ENCODE data around the gene CABP5.

The CABP5 gene

DNA sequence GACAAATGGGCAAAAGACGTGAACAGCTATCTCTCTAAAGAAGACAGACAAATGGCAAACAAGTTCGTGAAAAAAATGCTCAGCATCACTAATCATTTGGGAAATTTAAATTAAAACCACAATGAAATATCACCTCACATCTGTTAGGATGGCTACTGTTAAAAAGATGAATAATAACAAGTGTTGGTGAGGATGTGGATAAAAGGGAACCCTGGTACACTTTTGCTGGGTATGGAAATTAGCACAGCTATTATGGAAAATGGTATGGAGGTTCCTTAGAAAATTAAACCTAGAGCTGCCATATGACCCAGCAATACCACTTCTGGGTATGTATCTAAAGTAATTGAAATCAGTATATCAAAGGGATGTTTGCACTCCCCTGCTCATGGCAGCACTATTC, 7.1 kb downstream of the CABP5 start:
- Histone ChIP-seq H3K27ac (no peak overlapping the region), H3K4me1 (no peaks in the 10 kb centered on the region), H3K4me3 (no peak overlapping the region), H3K4me2 (no peak overlapping the region), H3K36me3 (no peaks in the 10 kb centered on the region), H4K20me1 (no peaks in the 10 kb centered on the region), H3K27me3 (no peaks in the 10 kb centered on the region), H3K9me3 (peaks cover 28% of the 10 kb centered on the region), H3K9ac (no peak overlapping the region)
- TF ChIP-seq Cebpa-rat (IDR thresholded peaks at IDR 0.05): no peak

DNA sequence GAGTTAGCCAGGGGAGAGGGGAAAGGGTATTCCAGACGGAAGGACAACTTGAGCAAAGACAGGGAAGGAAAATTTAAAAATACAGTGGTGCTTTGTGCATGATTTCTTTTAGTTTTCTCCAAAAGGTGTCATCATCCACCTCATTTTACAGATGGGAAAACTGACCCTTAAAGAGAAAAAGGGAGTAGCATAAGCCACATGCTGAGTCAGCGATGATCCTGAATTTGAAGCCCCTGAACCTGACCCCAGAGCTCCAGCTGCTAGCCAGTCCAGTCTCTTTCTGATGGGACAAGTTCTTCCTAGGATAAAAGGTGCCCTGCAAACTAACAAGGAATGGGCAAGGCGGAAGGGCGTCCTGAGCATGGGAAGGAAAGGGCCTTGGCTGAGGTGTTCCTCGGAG, 10.3 kb downstream of the CABP5 start:
- H3K36me3 ChIP-seq: no peaks in the 10 kb centered on the region
- TF ChIP-seq Cebpa-rat (IDR thresholded peaks at IDR 0.05): no peak
- H3K4me3 ChIP-seq: no peak overlapping the region
- H3K9ac ChIP-seq: no peak overlapping the region
- peaks cover 28% of the 10 kb centered on the region for H3K9me3 ChIP-seq
- no peaks in the 10 kb centered on the region for H3K27me3 ChIP-seq
- no peaks in the 10 kb centered on the region for H4K20me1 ChIP-seq
- H3K4me2 ChIP-seq: no peak overlapping the region
- no peak overlapping the region for H3K27ac ChIP-seq
- peaks cover 11% of the 10 kb centered on the region for H3K4me1 ChIP-seq

DNA sequence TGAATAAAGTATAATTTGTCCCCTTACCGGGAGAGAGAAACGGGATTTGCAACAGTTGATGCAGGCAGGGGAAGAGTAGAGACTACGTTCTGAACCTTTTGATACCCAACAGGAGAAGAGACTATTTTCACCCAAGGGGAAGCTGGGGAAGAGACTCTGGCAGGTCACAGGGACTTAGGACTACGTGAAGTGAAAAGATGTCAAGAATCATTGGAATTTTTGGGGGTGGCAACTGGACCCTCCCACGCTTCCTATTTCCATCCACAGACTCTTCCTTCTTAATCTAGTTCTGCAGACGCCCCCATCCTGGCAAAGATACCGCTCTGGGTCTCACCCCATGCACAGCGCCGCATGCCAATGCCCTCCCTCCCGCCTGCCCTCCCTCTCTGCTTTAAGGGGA, 13.8 kb downstream of the CABP5 start:
- Histone ChIP-seq H3K4me1 (peaks cover 11% of the 10 kb centered on the region), H3K27me3 (no peaks in the 10 kb centered on the region), H3K4me3 (no peak overlapping the region), H3K9me3 (no peaks in the 10 kb centered on the region), H4K20me1 (no peaks in the 10 kb centered on the region), H3K9ac (no peak overlapping the region), H3K36me3 (no peaks in the 10 kb centered on the region), H3K4me2 (peak overlapping the region; percentile 44), H3K27ac (no peak overlapping the region)
- TF ChIP-seq Cebpa-rat (IDR thresholded peaks at IDR 0.05): no peak

DNA sequence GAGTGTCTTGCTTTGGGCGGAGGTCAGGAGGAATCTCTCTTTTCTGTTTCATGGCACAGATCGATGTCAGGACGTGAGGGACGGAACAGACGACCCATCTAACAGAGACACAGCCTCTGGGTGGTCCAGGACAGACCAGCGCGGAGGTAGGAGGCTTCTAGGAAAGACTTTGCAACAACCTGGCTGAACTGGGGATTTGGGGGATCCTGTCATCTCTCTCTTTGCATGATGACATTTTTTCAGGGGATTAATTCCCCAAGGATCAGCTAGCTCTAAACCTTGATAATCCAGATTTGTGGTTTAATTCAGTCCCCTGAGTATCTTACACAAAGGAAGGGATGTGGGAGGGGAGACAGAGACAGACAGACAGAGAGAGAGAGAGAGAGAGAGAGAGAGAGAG, 14.4 kb downstream of the CABP5 start:
- H3K9me3 ChIP-seq: no peaks in the 10 kb centered on the region
- peak overlapping the region; percentile 44 for H3K4me2 ChIP-seq
- no peak for TF ChIP-seq Cebpa-rat (IDR thresholded peaks at IDR 0.05)
- H3K9ac ChIP-seq: no peak overlapping the region
- peaks cover 11% of the 10 kb centered on the region for H3K4me1 ChIP-seq
- H3K4me3 ChIP-seq: no peak overlapping the region
- H3K27me3 ChIP-seq: no peaks in the 10 kb centered on the region
- H3K36me3 ChIP-seq: no peaks in the 10 kb centered on the region
- H3K27ac ChIP-seq: no peak overlapping the region
- H4K20me1 ChIP-seq: no peaks in the 10 kb centered on the region

DNA sequence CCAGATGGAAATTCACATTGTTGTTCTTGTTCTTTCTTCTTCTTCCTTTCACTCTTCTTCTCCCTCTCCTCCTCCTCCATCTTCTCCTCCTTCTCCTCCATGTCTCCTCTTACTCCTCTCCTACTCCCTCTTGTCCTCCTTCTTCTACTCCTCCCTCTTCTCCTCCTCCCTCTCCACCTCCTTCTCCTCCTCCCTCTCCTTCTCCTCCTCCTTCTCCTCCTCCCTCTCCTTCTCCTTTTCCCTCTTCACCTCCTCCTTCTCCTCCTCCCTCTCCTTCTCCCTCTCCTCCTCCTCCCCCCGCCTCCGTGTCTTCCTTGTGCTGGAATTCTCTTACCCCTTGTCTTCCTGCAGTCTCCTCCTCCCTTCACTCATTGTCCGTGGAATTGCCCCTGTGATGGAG, 18.4 kb downstream of the CABP5 start:
- no peak for TF ChIP-seq Cebpa-rat (IDR thresholded peaks at IDR 0.05)
- no peaks in the 10 kb centered on the region for H4K20me1 ChIP-seq

DNA sequence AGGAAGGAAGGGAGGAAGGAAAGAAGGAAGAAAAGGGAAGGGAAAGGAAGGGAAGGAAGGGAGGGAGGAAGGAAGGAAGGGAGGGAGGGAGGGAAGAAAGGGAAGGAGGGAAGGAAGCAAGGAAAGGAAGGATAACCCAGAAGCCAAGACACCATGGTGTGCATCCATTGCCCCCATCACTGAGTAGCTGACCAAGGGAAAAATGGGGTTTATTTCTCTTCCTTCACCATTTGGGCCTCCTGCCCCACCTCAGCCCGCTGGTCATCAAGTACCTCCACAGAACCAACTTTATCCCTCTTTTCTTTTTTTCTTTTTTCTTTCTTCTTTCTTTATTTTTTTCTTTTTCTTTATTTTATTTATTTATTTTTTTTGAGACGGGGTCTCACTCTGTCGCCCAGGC, 20.4 kb downstream of the CABP5 start:
- H3K4me1 ChIP-seq: peaks cover 4% of the 10 kb centered on the region; the same call in 1 of the 2 replicates
- no peaks in the 10 kb centered on the region for H3K36me3 ChIP-seq
- no peak overlapping the region for H3K4me3 ChIP-seq
- TF ChIP-seq Cebpa-rat (IDR thresholded peaks at IDR 0.05): no peak
- H3K9ac ChIP-seq: no peak overlapping the region
- no peak overlapping the region for H3K27ac ChIP-seq
- H4K20me1 ChIP-seq: no peaks in the 10 kb centered on the region
- H3K4me2 ChIP-seq: no peak overlapping the region
- no peaks in the 10 kb centered on the region for H3K9me3 ChIP-seq
- H3K27me3 ChIP-seq: no peaks in the 10 kb centered on the region

More for the DNA sequence above, 18.4 kb downstream of the CABP5 start:
- H3K4me2 ChIP-seq: no peak overlapping the region
- H3K27me3 ChIP-seq: no peaks in the 10 kb centered on the region
- H3K36me3 ChIP-seq: no peaks in the 10 kb centered on the region
- no peaks in the 10 kb centered on the region for H3K9me3 ChIP-seq
- no peak overlapping the region for H3K4me3 ChIP-seq
- no peak overlapping the region for H3K9ac ChIP-seq
- H3K27ac ChIP-seq: no peak overlapping the region
- peaks cover 15% of the 10 kb centered on the region for H3K4me1 ChIP-seq

DNA sequence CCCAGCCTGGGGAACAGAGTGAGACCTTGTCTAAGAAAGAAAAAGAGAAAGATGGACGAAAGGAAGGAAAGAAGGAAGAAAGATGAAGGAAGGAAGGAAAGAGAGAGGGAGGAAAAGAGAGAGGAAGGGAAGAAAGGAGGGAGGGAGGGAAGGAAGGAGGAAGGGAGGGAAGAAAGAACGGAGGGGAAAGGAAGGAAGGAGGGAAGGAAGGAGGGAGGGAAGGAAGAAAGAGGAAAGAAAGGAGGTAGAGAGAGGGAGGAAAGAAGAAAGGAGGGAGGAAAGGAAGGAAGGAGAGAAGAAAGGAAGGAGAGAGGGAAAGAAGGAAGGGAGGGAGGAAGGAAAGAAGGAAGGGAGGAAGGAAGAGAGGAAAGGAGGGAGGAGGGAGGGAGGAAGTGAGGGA, 20.9 kb downstream of the CABP5 start:
- no peaks in the 10 kb centered on the region for H3K36me3 ChIP-seq
- H3K4me3 ChIP-seq: no peak overlapping the region
- TF ChIP-seq Cebpa-rat (IDR thresholded peaks at IDR 0.05): no peak
- H3K9me3 ChIP-seq: no peaks in the 10 kb centered on the region
- H3K9ac ChIP-seq: no peak overlapping the region
- H4K20me1 ChIP-seq: no peaks in the 10 kb centered on the region
- no peak overlapping the region for H3K27ac ChIP-seq
- no peaks in the 10 kb centered on the region for H3K27me3 ChIP-seq
- H3K4me2 ChIP-seq: no peak overlapping the region
- H3K4me1 ChIP-seq: peaks cover 4% of the 10 kb centered on the region; the same call in 1 of the 2 replicates

DNA sequence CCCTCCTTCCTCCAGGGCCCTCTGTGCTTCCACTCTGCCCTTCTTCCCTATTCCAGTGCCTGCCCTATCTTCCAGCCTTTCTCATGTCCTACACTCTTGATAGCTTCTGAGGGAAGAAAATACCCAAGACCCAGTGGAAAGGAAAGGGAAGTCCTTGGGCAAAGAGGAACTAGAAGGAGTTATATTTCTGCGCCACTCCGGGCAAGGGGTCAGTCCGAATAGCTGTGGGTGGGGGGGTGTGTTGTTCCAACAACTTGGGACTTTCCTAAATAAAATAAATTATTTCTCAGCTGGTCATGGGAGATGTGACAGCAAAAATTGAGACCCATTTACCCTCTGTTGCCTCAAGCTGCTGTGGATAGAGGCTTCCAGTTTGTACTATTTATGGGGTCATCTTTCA, 23.2 kb downstream of the CABP5 start:
- no peak for TF ChIP-seq Cebpa-rat (IDR thresholded peaks at IDR 0.05)
- Histone ChIP-seq H4K20me1 (no peaks in the 10 kb centered on the region), H3K27ac (no peak overlapping the region), H3K27me3 (no peaks in the 10 kb centered on the region), H3K36me3 (no peaks in the 10 kb centered on the region), H3K4me2 (no peak overlapping the region), H3K4me1 (peaks cover 4% of the 10 kb centered on the region; the same call in 1 of the 2 replicates), H3K9ac (no peak overlapping the region), H3K4me3 (no peak overlapping the region), H3K9me3 (no peaks in the 10 kb centered on the region; the same call in 1 of the 2 replicates)

DNA sequence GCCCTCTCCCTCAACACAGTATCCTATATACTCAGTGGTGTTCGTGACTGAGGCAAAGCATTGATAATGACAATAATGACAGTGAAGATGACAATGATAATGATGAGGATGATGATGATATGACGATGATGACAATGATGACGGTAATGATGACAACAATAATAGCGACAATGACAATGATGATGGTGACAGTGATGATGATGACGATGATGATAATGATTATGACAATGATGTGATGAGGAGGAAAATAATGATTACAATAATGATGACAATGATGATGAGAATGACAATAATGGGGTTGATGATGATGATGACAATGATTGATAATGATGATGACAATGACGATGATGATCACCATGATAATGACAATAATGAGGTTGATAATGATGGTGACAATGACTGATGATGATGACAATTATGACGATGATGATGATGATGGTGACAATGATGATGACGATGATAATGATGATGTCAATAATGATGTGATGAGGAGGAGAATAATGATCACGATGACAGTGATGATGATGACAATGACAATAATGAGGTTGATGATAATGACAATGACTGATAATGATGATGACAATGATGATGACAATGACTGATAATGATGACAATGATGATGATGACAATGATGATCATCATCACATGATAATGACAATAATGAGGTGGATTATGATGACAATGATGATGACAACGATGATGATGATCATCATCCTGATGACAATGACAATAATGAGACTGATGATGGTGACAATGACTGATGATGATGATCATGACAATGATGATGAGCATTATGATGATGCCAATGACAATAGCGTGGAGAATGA, 32.7 kb downstream of the CABP5 start:
- Histone ChIP-seq H3K36me3 (no peaks in the 10 kb centered on the region), H3K4me3 (no peak overlapping the region), H4K20me1 (no peaks in the 10 kb centered on the region), H3K9ac (no peak overlapping the region), H3K4me1 (no peaks in the 10 kb centered on the region), H3K27ac (no peak overlapping the region), H3K27me3 (no peaks in the 10 kb centered on the region), H3K9me3 (no peaks in the 10 kb centered on the region; the same call in none of the 2 replicates), H3K4me2 (no peak overlapping the region)
- no peak for TF ChIP-seq Cebpa-rat (IDR thresholded peaks at IDR 0.05)

DNA sequence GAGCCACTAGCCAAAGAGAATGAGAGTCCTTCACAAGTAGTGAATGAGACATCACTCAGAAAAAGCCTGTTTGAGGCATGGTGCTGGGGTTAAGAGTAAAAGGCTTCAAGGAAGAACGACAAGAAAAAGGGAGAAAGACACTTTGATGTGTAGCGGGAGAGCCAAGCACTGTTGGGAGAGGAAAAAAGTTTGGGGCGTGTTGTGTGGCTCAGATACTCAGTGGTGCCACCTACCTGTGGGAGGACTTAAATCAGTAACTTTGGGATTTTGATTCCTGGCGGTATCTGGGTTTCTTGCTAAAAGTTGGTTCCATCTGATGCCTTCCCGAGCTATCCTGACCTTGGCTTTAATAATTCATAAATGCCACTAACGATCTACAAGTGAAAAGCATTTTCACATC, 37.1 kb downstream of the CABP5 start:
- Histone ChIP-seq H3K9ac (no peak overlapping the region), H3K4me3 (no peak overlapping the region), H3K27me3 (no peaks in the 10 kb centered on the region), H3K4me1 (no peaks in the 10 kb centered on the region), H4K20me1 (no peaks in the 10 kb centered on the region), H3K36me3 (no peaks in the 10 kb centered on the region), H3K4me2 (no peak overlapping the region), H3K9me3 (no peaks in the 10 kb centered on the region; the same call in 1 of the 2 replicates), H3K27ac (no peak overlapping the region)
- TF ChIP-seq Cebpa-rat (IDR thresholded peaks at IDR 0.05): no peak
